ENCODE results near the gene GRID1.
"Not testable (repeated sequence)": the region's sequence is repeated elsewhere in the genome, so short reads cannot be mapped to it uniquely, and the experiment has no call there.

GRID1 gene

DNA sequence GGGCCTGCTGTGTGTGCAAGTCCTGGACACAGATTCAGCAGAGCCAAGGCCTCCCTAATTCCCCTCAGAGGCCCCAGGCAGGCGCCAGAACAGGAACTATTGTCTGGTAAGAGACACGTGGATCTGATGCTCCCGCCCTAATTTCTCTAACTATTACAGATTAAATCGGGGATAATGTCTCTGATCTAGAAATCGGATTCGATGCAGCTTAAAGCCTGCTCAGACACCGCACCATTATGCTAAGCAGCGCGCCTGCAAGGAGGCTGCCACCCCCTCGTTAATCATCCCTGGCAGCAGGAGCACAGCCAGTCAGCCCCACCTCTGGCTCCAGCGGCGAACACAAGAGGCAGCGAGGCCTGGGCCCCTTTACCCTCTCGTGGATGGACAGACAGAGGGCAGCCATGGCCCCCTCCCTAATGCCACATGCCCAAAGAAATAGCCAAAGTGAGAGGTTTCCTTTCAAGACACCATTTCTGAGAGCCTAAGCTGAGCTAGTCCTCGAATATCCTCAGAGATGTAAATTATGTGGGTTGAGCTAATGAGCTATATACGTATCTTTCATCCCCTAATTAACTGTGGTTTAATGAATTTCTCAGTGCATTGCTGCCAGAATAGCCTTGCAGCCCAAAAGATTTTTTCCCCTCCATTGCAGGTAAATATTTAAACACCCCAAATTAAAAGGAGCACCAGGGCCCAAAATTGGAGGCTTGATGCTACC, 122.1 kb downstream of the GRID1 start:
- no peak for DNase-seq (ENCODE audit: low read depth in 2 of 2)
- TF ChIP-seq, protein P1, sequence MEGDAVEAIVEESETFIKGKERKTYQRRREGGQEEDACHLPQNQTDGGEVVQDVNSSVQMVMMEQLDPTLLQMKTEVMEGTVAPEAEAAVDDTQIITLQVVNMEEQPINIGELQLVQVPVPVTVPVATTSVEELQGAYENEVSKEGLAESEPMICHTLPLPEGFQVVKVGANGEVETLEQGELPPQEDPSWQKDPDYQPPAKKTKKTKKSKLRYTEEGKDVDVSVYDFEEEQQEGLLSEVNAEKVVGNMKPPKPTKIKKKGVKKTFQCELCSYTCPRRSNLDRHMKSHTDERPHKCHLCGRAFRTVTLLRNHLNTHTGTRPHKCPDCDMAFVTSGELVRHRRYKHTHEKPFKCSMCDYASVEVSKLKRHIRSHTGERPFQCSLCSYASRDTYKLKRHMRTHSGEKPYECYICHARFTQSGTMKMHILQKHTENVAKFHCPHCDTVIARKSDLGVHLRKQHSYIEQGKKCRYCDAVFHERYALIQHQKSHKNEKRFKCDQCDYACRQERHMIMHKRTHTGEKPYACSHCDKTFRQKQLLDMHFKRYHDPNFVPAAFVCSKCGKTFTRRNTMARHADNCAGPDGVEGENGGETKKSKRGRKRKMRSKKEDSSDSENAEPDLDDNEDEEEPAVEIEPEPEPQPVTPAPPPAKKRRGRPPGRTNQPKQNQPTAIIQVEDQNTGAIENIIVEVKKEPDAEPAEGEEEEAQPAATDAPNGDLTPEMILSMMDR (IDR thresholded peaks at IDR 0.05; ENCODE audit: low read depth, low read length) = no peak
- H3K4me3 ChIP-seq (replicated peaks in 1 of 2; ENCODE audit: low read depth in 2 of 2, low read length in 2 of 2) = no peak overlapping the region

DNA sequence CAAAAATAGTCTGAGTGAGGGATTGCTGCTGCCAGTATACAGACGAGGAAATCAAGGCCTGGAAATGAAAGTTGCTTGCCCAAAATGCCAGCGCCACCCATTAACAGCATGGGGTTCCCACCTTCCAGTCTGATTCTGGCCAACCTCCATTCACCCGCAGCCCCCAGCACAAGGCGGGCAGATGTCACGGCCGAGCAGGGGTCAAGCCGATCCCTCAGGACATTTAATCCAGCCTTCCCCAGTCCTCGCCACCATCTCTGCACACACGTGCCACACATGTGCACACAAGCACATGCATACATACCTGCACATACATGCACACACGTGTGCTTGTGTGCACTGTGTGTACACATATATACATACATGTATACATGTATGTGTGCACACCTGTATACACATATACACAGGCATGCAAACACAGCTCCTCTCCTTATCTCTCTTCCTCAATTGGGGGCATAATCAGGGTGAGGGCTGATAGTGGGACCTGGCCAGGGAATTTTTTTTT, 122.9 kb downstream of the GRID1 start:
- TF ChIP-seq, protein P1 (IDR thresholded peaks at IDR 0.05; ENCODE audit: low read depth, low read length) = no peak
- no peak overlapping the region for H3K4me3 ChIP-seq (replicated peaks in 1 of 2; ENCODE audit: low read depth in 2 of 2, low read length in 2 of 2)
- no peak for DNase-seq (ENCODE audit: low read depth in 2 of 2)

DNA sequence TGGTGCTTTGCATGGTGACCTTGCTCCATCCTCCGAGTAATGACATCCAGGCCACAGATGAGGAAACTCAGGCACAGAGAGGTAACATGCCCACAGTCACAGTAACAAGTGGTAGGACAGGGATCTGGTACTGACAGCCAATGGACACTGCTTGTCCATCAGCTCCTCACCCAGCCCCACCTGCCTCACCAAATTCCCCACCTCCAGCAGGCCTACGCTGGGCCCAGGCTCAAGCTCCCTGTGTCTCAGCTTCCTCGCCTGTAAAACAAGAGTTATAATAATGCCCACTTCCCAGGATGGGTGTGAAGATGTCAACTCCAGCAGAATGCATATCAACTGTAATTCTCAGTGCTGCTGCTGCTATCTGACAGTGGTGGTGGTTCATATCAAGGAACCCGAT, 123.8 kb downstream of the GRID1 start:
- TF ChIP-seq, protein P1 (IDR thresholded peaks at IDR 0.05; ENCODE audit: low read depth, low read length) = no peak
- DNase-seq (ENCODE audit: low read depth in 2 of 2) = no peak
- H3K4me3 ChIP-seq (replicated peaks in 1 of 2; ENCODE audit: low read depth in 2 of 2, low read length in 2 of 2) = no peak overlapping the region

DNA sequence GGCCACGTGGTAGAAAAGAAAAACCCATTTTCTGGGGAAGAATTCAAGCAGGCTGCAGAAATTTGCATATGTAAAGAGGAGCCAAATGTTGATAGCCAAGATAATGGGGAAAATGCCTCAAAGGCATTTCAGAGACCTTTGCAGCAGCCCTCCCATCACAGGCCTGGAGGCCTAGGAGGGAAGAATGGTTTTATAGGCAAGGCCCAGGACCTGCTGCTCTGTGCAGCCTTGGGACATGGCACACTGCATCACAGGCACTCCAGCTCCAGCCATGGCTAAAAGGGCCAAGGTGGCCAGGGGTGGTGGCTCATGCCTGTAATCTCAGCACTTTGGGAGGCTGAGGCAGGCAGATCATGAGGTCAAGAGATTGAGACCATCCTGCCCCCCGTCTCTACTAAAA, 128.5 kb downstream of the GRID1 start:
- DNase-seq (ENCODE audit: low read depth in 2 of 2); H3K4me3 ChIP-seq (replicated peaks in 1 of 2; ENCODE audit: low read depth in 2 of 2, low read length in 2 of 2): not testable (repeated sequence)

DNA sequence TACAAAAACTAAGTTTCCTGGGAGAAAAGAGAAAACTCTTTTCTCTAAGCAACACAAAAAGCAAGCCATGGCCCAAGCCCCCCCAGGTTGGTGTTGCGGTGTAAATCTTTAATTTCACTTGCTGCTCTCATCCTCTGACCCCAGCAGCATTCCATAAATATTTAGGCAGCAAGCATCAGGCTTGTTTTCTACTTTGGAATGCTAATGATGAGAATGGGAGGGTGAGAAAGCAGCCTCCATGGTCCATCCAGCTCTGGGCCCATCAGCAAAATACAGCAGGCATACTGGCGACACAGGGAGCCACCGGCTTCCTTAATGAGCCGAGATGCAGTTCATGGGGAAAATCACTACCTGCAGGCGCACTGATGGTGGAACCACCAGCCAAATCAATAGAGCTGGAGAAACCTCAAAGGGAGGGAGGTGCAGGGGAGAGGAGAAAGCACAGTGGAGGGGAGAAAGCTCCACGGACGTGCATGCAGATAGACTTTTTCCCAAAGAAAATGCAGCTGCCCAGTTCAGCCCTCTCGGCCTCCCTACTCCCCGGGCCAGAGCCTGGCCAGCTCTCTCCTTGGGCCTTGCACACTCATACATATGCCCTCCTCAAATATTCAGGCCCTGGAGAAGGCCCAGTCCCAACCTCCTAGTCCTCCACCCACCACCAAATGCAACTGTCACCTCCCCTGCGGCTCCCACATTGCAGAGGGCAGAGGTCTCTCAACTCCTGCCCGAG, 131.9 kb downstream of the GRID1 start:
- no peak for DNase-seq (ENCODE audit: low read depth in 2 of 2)
- no peak overlapping the region for H3K4me3 ChIP-seq (replicated peaks in 1 of 2; ENCODE audit: low read depth in 2 of 2, low read length in 2 of 2)
- TF ChIP-seq, protein P1 (IDR thresholded peaks at IDR 0.05; ENCODE audit: low read depth, low read length) = no peak

DNA sequence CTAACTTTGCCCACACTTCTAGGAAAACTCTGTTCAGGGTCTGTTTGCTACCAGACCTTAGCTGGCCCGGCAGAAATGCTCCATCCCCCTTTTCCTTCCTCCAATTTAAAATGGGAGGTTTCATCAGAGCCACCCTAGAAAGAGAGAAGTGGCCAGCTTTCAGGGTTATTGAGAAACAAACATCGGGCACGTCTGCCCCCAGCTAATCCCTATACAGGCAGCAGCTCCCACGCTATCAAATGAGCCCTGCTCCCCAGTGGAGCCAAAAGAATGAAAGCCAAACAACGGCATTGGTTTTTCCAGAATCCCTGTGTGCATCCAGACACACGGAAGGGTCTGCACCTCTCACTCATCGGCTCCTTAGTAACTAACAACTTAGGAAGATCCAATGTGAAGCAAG, 132.5 kb downstream of the GRID1 start:
- DNase-seq (ENCODE audit: low read depth in 2 of 2) = no peak
- TF ChIP-seq, protein P1 (IDR thresholded peaks at IDR 0.05; ENCODE audit: low read depth, low read length) = no peak
- H3K4me3 ChIP-seq (replicated peaks in 1 of 2; ENCODE audit: low read depth in 2 of 2, low read length in 2 of 2) = no peak overlapping the region

DNA sequence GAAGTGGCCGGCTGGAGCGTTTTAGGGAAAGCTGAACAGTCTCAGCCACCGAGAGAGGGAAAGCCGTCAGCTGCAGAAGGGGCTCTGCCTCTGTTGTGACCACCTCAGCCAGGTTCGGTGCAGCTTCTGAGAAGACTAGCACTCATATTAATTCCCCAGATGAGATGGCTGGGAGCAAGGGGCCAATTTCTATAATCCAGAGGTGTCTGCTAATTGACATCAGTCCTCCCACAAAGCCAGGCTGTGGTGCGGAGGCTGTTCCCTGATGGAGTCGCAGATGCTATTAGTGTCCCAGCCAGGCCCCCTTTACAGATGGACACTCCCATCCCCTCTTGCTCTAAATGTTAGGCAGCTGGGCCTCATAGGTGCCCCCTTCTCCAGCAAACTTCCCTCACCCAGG, 133.5 kb downstream of the GRID1 start:
- TF ChIP-seq, protein P1 (IDR thresholded peaks at IDR 0.05; ENCODE audit: low read depth, low read length) = no peak
- no peak for DNase-seq (ENCODE audit: low read depth in 2 of 2)
- no peak overlapping the region for H3K4me3 ChIP-seq (replicated peaks in 1 of 2; ENCODE audit: low read depth in 2 of 2, low read length in 2 of 2)
